Measurements from ENCODE around the gene LPIN1.

Gene LPIN1

DNA sequence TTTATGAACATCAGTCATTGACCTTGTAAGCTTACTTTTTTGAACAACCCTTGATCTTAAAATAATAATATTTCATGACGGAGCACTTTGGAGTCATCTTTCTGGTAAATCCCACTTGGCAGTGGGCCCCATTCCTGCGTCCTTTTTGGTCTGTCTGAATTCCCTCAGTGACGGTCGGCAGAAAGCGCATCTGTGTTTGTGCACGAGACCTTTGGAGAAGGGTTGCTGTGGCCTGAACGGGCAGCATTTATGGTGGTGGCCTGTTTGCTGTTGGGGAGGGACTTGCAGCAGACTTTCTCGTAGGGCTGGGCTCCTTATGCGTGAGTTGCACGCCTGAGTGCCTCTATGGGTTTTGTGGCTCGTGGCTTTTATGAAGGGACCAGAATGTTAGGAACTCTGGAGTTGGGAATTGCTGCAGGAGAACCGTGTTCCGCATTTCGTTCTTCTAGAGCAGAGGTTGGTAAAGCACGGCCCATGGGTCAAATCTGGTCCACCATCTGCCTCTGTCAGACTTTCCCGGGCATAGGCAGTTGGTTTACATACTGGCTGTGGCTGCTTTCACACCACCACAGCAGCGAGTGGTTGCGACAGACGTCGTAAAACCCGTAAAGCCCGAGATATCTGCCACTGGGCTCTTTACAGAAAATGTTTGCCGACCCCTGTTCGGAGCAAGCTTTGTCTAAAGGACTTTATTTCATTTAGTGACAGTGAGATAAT is 30.8 kb downstream of the LPIN1 start:
- TF ChIP-seq, protein P1, sequence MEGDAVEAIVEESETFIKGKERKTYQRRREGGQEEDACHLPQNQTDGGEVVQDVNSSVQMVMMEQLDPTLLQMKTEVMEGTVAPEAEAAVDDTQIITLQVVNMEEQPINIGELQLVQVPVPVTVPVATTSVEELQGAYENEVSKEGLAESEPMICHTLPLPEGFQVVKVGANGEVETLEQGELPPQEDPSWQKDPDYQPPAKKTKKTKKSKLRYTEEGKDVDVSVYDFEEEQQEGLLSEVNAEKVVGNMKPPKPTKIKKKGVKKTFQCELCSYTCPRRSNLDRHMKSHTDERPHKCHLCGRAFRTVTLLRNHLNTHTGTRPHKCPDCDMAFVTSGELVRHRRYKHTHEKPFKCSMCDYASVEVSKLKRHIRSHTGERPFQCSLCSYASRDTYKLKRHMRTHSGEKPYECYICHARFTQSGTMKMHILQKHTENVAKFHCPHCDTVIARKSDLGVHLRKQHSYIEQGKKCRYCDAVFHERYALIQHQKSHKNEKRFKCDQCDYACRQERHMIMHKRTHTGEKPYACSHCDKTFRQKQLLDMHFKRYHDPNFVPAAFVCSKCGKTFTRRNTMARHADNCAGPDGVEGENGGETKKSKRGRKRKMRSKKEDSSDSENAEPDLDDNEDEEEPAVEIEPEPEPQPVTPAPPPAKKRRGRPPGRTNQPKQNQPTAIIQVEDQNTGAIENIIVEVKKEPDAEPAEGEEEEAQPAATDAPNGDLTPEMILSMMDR (IDR thresholded peaks at IDR 0.05; ENCODE audit: low read depth, low read length), result no peak
- no peak overlapping the region for H3K4me3 ChIP-seq (ENCODE audit: low read depth, low read length)
- H3K9me3 ChIP-seq (ENCODE audit: severe bottlenecking), result no peaks in the 10 kb centered on the region
- peaks cover 72% of the 10 kb centered on the region for H3K36me3 ChIP-seq
- H3K27ac ChIP-seq, result no peak overlapping the region
- no peaks in the 10 kb centered on the region for H3K27me3 ChIP-seq (ENCODE audit: insufficient read depth, low read depth, severe bottlenecking)
- DNase-seq, result no peak

DNA sequence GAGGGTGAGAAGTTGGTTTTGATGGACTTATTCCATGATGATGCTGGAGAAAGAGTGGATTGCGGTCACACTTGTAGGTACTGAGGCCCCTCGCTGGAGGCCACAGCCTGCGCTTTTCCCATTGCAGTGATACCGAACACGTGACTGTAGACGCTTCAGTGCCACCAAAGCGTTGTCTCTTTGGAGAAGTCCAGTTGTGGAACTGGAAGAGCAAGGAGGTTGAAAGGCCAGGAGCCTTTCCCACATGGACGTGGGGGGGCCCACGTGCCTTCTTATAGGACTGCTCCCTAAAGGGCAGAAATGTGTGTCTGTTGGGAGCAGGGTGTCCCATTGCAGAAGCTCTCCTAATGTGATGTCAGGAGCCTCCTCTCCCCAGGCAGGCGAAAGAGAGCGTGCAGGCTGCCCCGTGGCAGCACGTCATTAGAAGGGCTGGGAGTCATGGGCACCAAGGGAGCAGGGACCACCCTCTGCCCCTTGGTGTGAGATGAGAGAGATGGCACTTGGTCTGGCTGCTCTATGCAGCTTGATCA is 31.5 kb downstream of the LPIN1 start:
- Histone ChIP-seq H3K36me3 (peaks cover 72% of the 10 kb centered on the region), H3K27ac (no peak overlapping the region), H3K27me3 (ENCODE audit: insufficient read depth, low read depth, severe bottlenecking) (no peaks in the 10 kb centered on the region), H3K9me3 (ENCODE audit: severe bottlenecking) (no peaks in the 10 kb centered on the region), H3K4me3 (ENCODE audit: low read depth, low read length) (no peak overlapping the region)
- no peak for DNase-seq
- TF ChIP-seq, protein P1 (IDR thresholded peaks at IDR 0.05; ENCODE audit: low read depth, low read length), result no peak

DNA sequence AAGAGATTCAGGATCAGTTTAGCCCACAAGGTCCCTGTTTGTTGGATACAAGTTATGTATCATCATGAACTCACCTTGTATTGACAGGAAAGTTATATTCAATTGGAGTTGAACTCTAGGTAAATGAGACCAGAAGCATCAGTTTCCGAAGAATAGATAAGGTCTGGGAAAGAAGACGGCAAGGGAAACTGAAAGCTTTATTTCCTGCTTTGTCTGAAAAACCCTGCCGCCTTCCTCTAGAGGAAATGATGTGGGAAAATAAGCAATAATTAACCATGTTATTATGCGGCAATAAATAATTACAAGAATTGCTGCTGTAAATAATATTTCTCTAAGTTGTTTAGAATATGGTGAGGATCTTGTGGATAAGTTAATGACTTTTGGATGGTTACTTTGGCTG is 32.0 kb downstream of the LPIN1 start:
- TF ChIP-seq, protein P1 (IDR thresholded peaks at IDR 0.05; ENCODE audit: low read depth, low read length), result no peak
- no peak overlapping the region for H3K4me3 ChIP-seq (ENCODE audit: low read depth, low read length)

DNA sequence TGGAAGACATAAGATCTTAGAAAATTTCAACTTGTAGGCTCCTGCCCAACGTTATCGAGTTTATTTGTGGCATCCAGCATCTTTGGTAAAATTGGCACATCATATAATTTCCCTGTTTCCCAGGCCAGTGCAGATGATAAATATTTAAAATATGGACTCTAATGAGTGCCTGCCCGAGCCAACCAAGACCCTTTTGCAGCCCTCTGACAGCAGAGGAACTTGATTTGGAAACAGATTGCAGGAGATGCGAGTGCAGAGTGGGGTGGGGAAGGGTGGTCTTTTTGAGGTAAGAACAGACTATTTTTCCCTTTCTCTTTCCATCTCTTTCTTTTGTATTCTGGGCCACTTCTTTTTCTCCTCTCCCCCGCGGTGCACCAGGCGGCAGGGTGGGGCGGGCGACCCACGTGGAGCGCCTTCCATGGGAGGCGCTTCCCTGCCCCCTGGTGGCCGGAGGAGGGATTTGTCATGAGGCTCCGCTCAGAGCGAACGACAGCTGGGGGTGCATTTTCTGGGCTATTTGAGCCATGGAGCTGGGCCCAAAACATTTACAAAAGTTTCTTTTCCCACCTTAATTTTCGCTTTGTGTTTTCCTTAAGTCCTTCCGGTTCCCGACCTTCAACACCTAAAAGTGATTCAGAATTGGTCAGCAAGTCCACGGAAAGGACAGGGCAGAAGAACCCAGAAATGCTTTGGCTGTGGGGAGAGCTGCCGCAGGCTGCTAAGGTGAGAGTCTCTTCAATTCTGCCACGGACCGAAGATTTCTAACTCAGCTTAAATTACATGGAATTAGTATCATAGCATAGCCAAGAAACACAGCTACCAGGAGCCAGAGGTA is 32.7 kb downstream of the LPIN1 start:
- H3K36me3 ChIP-seq, result peaks cover 72% of the 10 kb centered on the region
- no peak overlapping the region for H3K27ac ChIP-seq
- no peak overlapping the region for H3K4me3 ChIP-seq (ENCODE audit: low read depth, low read length)
- DNase-seq, result peak; percentile 88
- H3K9me3 ChIP-seq (ENCODE audit: severe bottlenecking), result no peaks in the 10 kb centered on the region
- TF ChIP-seq, protein P1 (IDR thresholded peaks at IDR 0.05; ENCODE audit: low read depth, low read length), result peak; percentile 91
- no peaks in the 10 kb centered on the region for H3K27me3 ChIP-seq (ENCODE audit: insufficient read depth, low read depth, severe bottlenecking)

More for the DNA sequence above, 32.0 kb downstream of the LPIN1 start:
- H3K9me3 ChIP-seq (ENCODE audit: severe bottlenecking), result no peaks in the 10 kb centered on the region
- H3K27ac ChIP-seq, result no peak overlapping the region
- H3K36me3 ChIP-seq, result peaks cover 73% of the 10 kb centered on the region
- no peaks in the 10 kb centered on the region for H3K27me3 ChIP-seq (ENCODE audit: insufficient read depth, low read depth, severe bottlenecking)
- no peak for DNase-seq

DNA sequence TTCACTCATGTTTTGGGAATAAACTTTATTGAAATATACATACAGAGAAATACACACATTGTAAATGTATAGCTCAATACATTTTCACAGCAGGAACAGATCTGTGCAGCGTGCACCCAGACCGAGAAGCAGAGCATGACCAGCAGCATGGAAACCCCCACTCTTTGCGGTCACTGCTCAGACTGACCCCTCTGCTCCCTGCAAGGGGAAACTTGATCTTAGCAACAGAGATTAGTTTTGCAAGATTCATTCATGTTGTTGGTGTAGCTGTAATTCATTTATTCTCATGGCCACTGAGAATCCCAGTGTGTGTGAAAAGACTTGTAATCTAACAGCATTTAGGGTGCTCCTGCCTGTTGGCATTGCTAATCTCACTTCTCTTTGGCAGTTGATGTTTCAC is 35.2 kb downstream of the LPIN1 start:
- Histone ChIP-seq H3K27ac (no peak overlapping the region), H3K9me3 (ENCODE audit: severe bottlenecking) (no peaks in the 10 kb centered on the region), H3K4me3 (ENCODE audit: low read depth, low read length) (no peak overlapping the region), H3K27me3 (ENCODE audit: insufficient read depth, low read depth, severe bottlenecking) (no peaks in the 10 kb centered on the region), H3K36me3 (peaks cover 81% of the 10 kb centered on the region)
- TF ChIP-seq, protein P1 (IDR thresholded peaks at IDR 0.05; ENCODE audit: low read depth, low read length), result no peak
- no peak for DNase-seq
